Duodenal mucosa (tissue), 2 donors: ENCODE data around the gene TMEM9B.

Source experiments
- H3K27ac ChIP-seq: one replicate; pipeline ENCODE4 v1.7.0; 2013; ENCODE audit warnings: low read depth, low read length
- H3K27me3 ChIP-seq, 2 donors: one replicate each; pipeline ENCODE4 v1.7.0; 2013; ENCODE audit warnings: low read length in 2 of 2, control low read depth in 1 of 2; ENCODE audit not compliant: insufficient read depth in 2 of 2, control insufficient read depth in 1 of 2
- H3K36me3 ChIP-seq, 2 donors: one replicate each; pipeline ENCODE4 v1.7.0; 2013; ENCODE audit warnings: low read length in 2 of 2, control low read depth in 1 of 2; ENCODE audit not compliant: insufficient read depth in 2 of 2, control insufficient read depth in 1 of 2
- H3K4me1 ChIP-seq, 2 donors: one replicate each; pipeline ENCODE4 v1.7.0; 2013; ENCODE audit warnings: low read length in 2 of 2, control low read depth in 1 of 2; ENCODE audit not compliant: insufficient read depth in 2 of 2, control insufficient read depth in 1 of 2
- H3K4me3 ChIP-seq, 2 donors: one replicate each; pipeline ENCODE4 v1.7.0; 2013; ENCODE audit warnings: low read length in 2 of 2, low read depth in 1 of 2
- H3K9ac ChIP-seq, 2 donors: one replicate each; pipeline ENCODE4 v1.7.0; 2013; ENCODE audit warnings: low read length in 2 of 2, low read depth in 1 of 2
- H3K9me3 ChIP-seq, 2 donors: one replicate each; pipeline ENCODE4 v1.7.0; 2013; ENCODE audit warnings: low read length in 2 of 2, control low read depth in 1 of 2; ENCODE audit not compliant: control insufficient read depth in 1 of 2

Gene TMEM9B

GRCh38 chr11:8913961-8914660 is 50.1 kb downstream of the TMEM9B start:
- peak overlapping the region in 1 of 2 donors; percentile 29 for H3K4me3 ChIP-seq

GRCh38 chr11:8911029-8911823 is 53.0 kb downstream of the TMEM9B start, which contains the start of gene AKIP1:
Gene AKIP1 (plus strand): TSS chr11:8911189. CDS start chr11:8911450, 261 bp downstream.
- Histone ChIP-seq H3K27me3 (no peaks in the 10 kb centered on the region), H3K4me1 (peaks cover 12 to 18% of the 10 kb centered on the region in 2 donors), H3K27ac (peak within 1 kb of the TSS; percentile 73)

More at GRCh38 chr11:8913961-8914660, 50.1 kb downstream of the TMEM9B start:
- Histone ChIP-seq H3K27ac (no peak overlapping the region), H3K36me3 (peaks cover 0 to 28% of the 10 kb centered on the region in 2 donors), H3K9me3 (no peaks in the 10 kb centered on the region), H3K4me1 (peaks cover 12 to 18% of the 10 kb centered on the region in 2 donors), H3K27me3 (no peaks in the 10 kb centered on the region), H3K9ac (peak overlapping the region in 1 of 2 donors; percentile 2)

GRCh38 chr11:8910649-8911026 is 53.6 kb downstream of the TMEM9B start:
- Histone ChIP-seq H3K27ac (no peak overlapping the region), H3K27me3 (no peaks in the 10 kb centered on the region), H3K36me3 (no peaks in the 10 kb centered on the region), H3K9ac (peak overlapping the region; percentile 60 to 63), H3K9me3 (no peaks in the 10 kb centered on the region), H3K4me1 (peaks cover 12 to 18% of the 10 kb centered on the region in 2 donors), H3K4me3 (peak overlapping the region; percentile 76 to 88)

More at GRCh38 chr11:8911029-8911823, 53.0 kb downstream of the TMEM9B start, which contains the start of gene AKIP1:
- Histone ChIP-seq H3K9ac (peak within 1 kb of the TSS; percentile 69 to 92), H3K9me3 (no peaks in the 10 kb centered on the region), H3K4me3 (peak within 1 kb of the TSS; percentile 88 to 94), H3K36me3 (peaks cover 0 to 1% of the 10 kb centered on the region in 2 donors)

- Histone ChIP-seq H3K36me3 (no peaks in the 10 kb centered on the region), H3K9me3 (no peaks in the 10 kb centered on the region), H3K27me3 (no peaks in the 10 kb centered on the region), H3K9ac (no peak overlapping the region), H3K27ac (no peak overlapping the region), H3K4me3 (no peak overlapping the region), H3K4me1 (peaks cover 0 to 6% of the 10 kb centered on the region in 2 donors)
Observed at GRCh38 chr11:8908099-8908498, 56.1 kb downstream of the TMEM9B start.

GRCh38 chr11:8907116-8907515 is 57.1 kb downstream of the TMEM9B start:
- H3K36me3 ChIP-seq: no peaks in the 10 kb centered on the region
- no peak overlapping the region for H3K4me3 ChIP-seq
- no peaks in the 10 kb centered on the region for H3K9me3 ChIP-seq
- no peak overlapping the region for H3K9ac ChIP-seq
- peaks cover 0 to 6% of the 10 kb centered on the region in 2 donors for H3K4me1 ChIP-seq
- no peaks in the 10 kb centered on the region for H3K27me3 ChIP-seq
- H3K27ac ChIP-seq: no peak overlapping the region

GRCh38 chr11:8905528-8906165 is 58.6 kb downstream of the TMEM9B start:
- H3K36me3 ChIP-seq: no peaks in the 10 kb centered on the region
- H3K27me3 ChIP-seq: no peaks in the 10 kb centered on the region
- H3K9ac ChIP-seq: no peak overlapping the region
- H3K27ac ChIP-seq: no peak overlapping the region
- no peaks in the 10 kb centered on the region for H3K9me3 ChIP-seq
- H3K4me3 ChIP-seq: no peak overlapping the region
- peaks cover 0 to 6% of the 10 kb centered on the region in 2 donors for H3K4me1 ChIP-seq

- no peak overlapping the region for H3K4me3 ChIP-seq
- no peaks in the 10 kb centered on the region for H3K36me3 ChIP-seq
- H3K4me1 ChIP-seq: no peaks in the 10 kb centered on the region
- H3K27ac ChIP-seq: no peak overlapping the region
- H3K27me3 ChIP-seq: no peaks in the 10 kb centered on the region
- H3K9me3 ChIP-seq: peaks cover 10 to 14% of the 10 kb centered on the region in 2 donors
- H3K9ac ChIP-seq: no peak overlapping the region
Observed at GRCh38 chr11:8899119-8899753, 65.0 kb downstream of the TMEM9B start.
